Muscle layer of duodenum (tissue), 2 donors: ENCODE measurements around the gene FSD2.
"Not testable (repeated sequence)": the region's sequence is repeated elsewhere in the genome, so short reads cannot be mapped to it uniquely, and the experiment has no call there.

Experiments used
- H3K27ac ChIP-seq: one replicate; pipeline ENCODE4 v1.7.0; 2013; ENCODE audit warnings: mild to moderate bottlenecking, low read length
- H3K27me3 ChIP-seq: one replicate; pipeline ENCODE4 v1.7.0; 2013; ENCODE audit warnings: low read depth, mild to moderate bottlenecking, control low read depth, low read length
- H3K36me3 ChIP-seq, 2 donors: one replicate each; pipeline ENCODE4 v1.7.0; 2013; ENCODE audit warnings: low read length in 2 of 2, control low read depth in 1 of 2, mild to moderate bottlenecking in 1 of 2; ENCODE audit not compliant: insufficient read depth in 2 of 2, control insufficient read depth in 1 of 2
- H3K4me1 ChIP-seq, 2 donors: one replicate each; pipeline ENCODE4 v1.7.0; 2013; ENCODE audit warnings: low read length in 2 of 2, mild to moderate bottlenecking in 2 of 2, control low read depth in 1 of 2, moderate library complexity in 1 of 2; ENCODE audit not compliant: insufficient read depth in 2 of 2, control insufficient read depth in 1 of 2
- H3K4me3 ChIP-seq, 2 donors: one replicate each; pipeline ENCODE4 v1.7.0; 2013; ENCODE audit warnings: low read length in 2 of 2, low read depth in 1 of 2, mild to moderate bottlenecking in 1 of 2
- H3K9me3 ChIP-seq, 2 donors: one replicate each; pipeline ENCODE4 v1.7.0; 2013; ENCODE audit warnings: low read length in 2 of 2, control low read depth in 1 of 2, mild to moderate bottlenecking in 1 of 2; ENCODE audit not compliant: control insufficient read depth in 1 of 2
- donor health status: healthy.

The FSD2 gene

GRCh38 chr15:82715003-82715402 lies 90.9 kb downstream of the FSD2 start:
- Histone ChIP-seq H3K27ac (no peak overlapping the region), H3K27me3 (peaks cover 7% of the 10 kb centered on the region), H3K4me1 (peaks cover 0 to 5% of the 10 kb centered on the region in 2 donors), H3K36me3 (no peaks in the 10 kb centered on the region), H3K4me3 (no peak overlapping the region), H3K9me3 (no peaks in the 10 kb centered on the region)

GRCh38 chr15:82714016-82714415 lies 91.9 kb downstream of the FSD2 start:
- Histone ChIP-seq H3K27ac (no peak overlapping the region), H3K4me3 (no peak overlapping the region), H3K4me1 (peaks cover 0 to 12% of the 10 kb centered on the region in 2 donors), H3K27me3 (peaks cover 7% of the 10 kb centered on the region), H3K36me3 (no peaks in the 10 kb centered on the region), H3K9me3 (no peaks in the 10 kb centered on the region)

DNA sequence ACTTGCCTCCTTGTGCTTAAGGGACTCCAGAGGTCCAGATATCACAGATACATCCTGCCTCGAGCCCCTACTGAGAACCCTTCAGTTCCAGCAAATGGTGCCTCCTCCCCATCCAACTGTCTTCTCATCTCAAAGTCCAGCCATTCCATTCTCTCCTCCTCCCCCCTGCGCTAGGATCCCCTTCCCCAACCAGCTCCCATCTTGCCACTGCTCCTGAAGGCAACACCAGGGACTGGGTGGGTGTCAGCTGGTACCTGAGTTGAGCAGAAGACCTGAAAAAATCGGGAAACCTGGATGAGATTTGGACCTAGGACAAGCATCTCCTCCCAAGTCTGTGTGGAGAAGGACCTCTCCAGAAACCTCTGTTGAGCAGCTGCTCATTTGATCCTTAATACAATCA lies 93.8 kb downstream of the FSD2 start:
- H3K9me3 ChIP-seq, result no peaks in the 10 kb centered on the region
- H3K36me3 ChIP-seq, result no peaks in the 10 kb centered on the region
- H3K4me3 ChIP-seq, result no peak overlapping the region
- peaks cover 0 to 17% of the 10 kb centered on the region in 2 donors for H3K4me1 ChIP-seq
- no peak overlapping the region for H3K27ac ChIP-seq
- peaks cover 7% of the 10 kb centered on the region for H3K27me3 ChIP-seq

GRCh38 chr15:82710926-82711490 lies 94.9 kb downstream of the FSD2 start:
- Histone ChIP-seq H3K9me3 (no peaks in the 10 kb centered on the region), H3K4me1 (peaks cover 0 to 17% of the 10 kb centered on the region in 2 donors), H3K27me3 (peaks cover 7% of the 10 kb centered on the region), H3K4me3 (no peak overlapping the region), H3K36me3 (no peaks in the 10 kb centered on the region), H3K27ac (no peak overlapping the region)

- no peaks in the 10 kb centered on the region for H3K36me3 ChIP-seq
- H3K4me3 ChIP-seq, result peak overlapping the region; percentile 42 to 94
- H3K27ac ChIP-seq, result no peak overlapping the region
- no peaks in the 10 kb centered on the region for H3K9me3 ChIP-seq
- H3K27me3 ChIP-seq, result peaks cover 7% of the 10 kb centered on the region
- peaks cover 0 to 17% of the 10 kb centered on the region in 2 donors for H3K4me1 ChIP-seq
Observed at GRCh38 chr15:82710208-82710555, 95.7 kb downstream of the FSD2 start.

DNA sequence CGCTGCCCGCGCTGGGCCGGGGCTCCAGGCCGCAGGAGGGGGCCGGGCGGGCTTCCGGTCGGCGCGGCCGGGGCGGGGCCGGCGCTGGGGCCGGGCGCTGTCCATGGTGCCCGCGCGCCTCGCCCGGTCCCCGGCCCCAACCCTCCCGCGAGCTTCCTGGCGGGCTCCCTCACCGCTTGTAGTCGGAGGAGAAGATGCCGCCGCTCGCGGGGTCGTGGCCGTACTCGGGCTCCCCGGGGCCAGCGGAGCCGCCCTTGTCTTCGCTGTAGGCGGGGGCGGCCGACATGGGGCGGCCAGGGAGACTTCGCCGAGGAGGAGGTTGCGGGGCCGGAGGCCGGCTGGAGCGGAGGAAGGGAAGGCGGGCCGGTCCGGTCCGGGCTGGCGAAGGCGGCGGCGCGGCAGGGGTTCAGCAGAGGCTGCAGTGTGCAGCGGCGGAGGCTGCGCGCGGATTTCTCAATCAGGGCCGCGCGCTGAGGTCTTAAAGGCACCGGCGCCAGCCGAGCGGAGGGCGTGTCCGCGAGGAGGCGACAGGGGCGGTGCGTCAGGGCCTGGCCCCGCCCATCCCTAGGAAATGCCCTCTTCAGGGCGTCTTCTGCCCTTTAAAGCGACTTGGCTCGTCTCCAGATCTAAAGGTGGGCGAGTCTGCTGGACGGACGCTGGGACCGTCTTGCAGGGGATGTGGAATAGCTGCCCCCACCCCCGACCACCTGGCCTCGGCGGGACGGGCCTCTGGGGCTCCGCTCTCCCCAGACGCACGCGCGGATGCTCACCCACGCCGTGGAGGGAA lies 96.3 kb downstream of the FSD2 start, which contains the start of gene AP3B2:
TSS of gene AP3B2 (minus strand) at position 455 of the 787 bp plus-strand sequence. CDS start at position 286, 169 bp downstream.
- H3K27ac ChIP-seq, result no peak within 1 kb of the TSS
- H3K27me3 ChIP-seq, result peaks cover 7% of the 10 kb centered on the region
- H3K36me3 ChIP-seq, result no peaks in the 10 kb centered on the region
- H3K9me3 ChIP-seq, result no peaks in the 10 kb centered on the region
- peaks cover 0 to 17% of the 10 kb centered on the region in 2 donors for H3K4me1 ChIP-seq
- H3K4me3 ChIP-seq, result peak within 1 kb of the TSS; percentile 42 to 94

DNA sequence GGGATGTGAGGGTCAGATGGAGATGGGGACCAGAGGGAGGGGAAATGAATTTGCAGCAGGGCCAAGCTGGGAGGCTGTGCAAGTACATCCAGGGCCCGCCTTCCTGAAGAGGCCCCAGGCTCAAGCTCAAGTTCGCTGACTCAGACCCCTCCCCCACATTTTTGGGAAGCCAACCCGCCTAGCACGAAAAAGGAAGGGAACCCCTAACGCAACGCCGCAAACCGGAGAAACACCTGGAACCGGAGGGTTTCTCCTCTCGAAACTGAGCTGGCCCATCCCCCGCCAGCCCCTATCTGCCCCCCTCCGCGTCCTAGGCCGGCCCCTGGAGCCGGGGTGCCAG lies 96.8 kb downstream of the FSD2 start:
- H3K27ac ChIP-seq, result no peak overlapping the region
- H3K9me3 ChIP-seq, result no peaks in the 10 kb centered on the region
- peaks cover 0 to 17% of the 10 kb centered on the region in 2 donors for H3K4me1 ChIP-seq
- H3K27me3 ChIP-seq, result peaks cover 7% of the 10 kb centered on the region
- H3K4me3 ChIP-seq, result peak overlapping the region; percentile 26 to 94
- no peaks in the 10 kb centered on the region for H3K36me3 ChIP-seq

DNA sequence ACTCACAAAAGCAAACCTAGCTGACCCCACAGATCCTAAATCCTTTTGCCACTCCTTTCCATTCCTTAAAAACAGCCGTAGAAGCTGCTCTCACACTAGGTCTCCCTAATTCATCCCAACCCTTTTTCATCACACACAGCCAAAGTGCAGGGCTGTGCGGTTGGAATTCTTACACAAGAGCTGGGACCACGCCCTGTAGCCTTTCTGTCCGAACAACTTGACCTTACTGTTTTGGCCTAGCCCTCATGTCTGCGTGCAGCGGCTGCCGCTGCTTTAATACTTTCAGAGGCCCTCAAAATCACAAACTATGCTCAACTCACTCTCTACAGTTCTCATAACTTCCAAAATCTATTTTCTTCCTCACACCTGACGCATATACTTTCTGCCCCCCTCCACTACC lies 100.0 kb downstream of the FSD2 start:
- H3K27ac ChIP-seq, H3K4me3 ChIP-seq, H3K36me3 ChIP-seq, H3K9me3 ChIP-seq, H3K27me3 ChIP-seq: not testable (repeated sequence)
- peaks cover 0 to 17% of the 10 kb centered on the region in 2 donors for H3K4me1 ChIP-seq
